OCI-LY7 (cell line): ENCODE measurements around the gene STKLD1.

Experiments used
- CTCF ChIP-seq: fragments of 200-600 bp; sonication (generic); conservative IDR thresholded peaks from 2 replicates; pipeline ENCODE4 v1.5.1; 2014; ENCODE audit warnings: mild to moderate bottlenecking, antibody characterized with exemption, low read length, moderate library complexity, mixed read lengths
- EZH2phosphoT487 ChIP-seq: fragments of 200-600 bp; sonication (generic); IDR thresholded peaks from 2 replicates; pipeline ENCODE4 v1.6.1; 2018; ENCODE audit warnings: low read depth, borderline replicate concordance, mild to moderate bottlenecking, mixed run types, antibody characterized with exemption, low read length, moderate library complexity, mixed read lengths

DNA sequence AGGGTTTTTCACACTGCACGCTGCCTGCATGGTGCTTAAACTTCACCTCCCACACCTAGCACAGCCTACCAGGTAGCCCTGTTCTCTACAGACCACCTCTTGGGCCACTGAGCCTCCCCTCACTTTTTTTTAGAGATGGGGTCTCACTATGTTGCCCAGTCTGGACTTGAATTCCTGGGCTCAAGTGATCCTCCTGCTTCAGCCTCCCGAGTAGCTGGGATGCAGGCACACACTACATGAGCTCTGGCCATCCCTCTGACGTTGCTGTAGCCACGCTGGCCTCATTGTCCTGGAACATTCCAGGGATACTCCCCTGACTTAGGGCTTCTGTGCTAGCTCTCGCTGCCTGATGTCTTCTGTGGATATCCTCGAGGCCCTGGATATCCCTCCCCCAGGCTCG lies 76.4 kb downstream of the STKLD1 start:
- no peak for TF ChIP-seq CTCF
- no peak for TF ChIP-seq EZH2phosphoT487
